B cell (primary cell): Measurements from ENCODE around the gene RUVBL1.

Experiments
- CTCF ChIP-seq: fragments of 200-600 bp; IDR thresholded peaks from one replicate; pipeline ENCODE4 v1.8.0; 2022; ENCODE audit warnings: antibody characterized with exemption, mild to moderate bottlenecking
- EZH2 ChIP-seq: IDR thresholded peaks from 2 replicates; pipeline ENCODE4 v1.6.1; 2012; ENCODE audit warnings: borderline replicate concordance, low read depth, mild to moderate bottlenecking, moderate library complexity, low read length; ENCODE audit not compliant: insufficient read depth, poor library complexity, severe bottlenecking

GRCh38 chr3:128152419-128153155, 29.0 kb upstream of the RUVBL1 start:
- no peak for TF ChIP-seq EZH2
- no peak for TF ChIP-seq CTCF
